GM20431 (cell line): ENCODE results near the gene KRT38.
"Not testable (repeated sequence)": the region's sequence is repeated elsewhere in the genome, so short reads cannot be mapped to it uniquely, and the experiment has no call there.

ENCODE experiments used
- in situ Hi-C: fragments of 300-500 bp; cut with MseI, MboI; formaldehyde crosslinking; loops from one replicate; pipeline ENCODE4 v1.15.0; 2020; ENCODE audit warnings: low sequenced_read_pairs; ENCODE audit not compliant: unreplicated experiment

Gene KRT38

GRCh38 chr17:41403404-41404023 lies 37.3 kb downstream of the KRT38 start:
- in situ Hi-C loops, result no loop called here

- in situ Hi-C loops, result no loop called here
Measured at GRCh38 chr17:41402161-41402560, 38.6 kb downstream of the KRT38 start.

GRCh38 chr17:41396996-41397660 lies 43.7 kb downstream of the KRT38 start, which contains the start of gene KRT31:
TSS of gene KRT31 (minus strand) at chr17:41397608. CDS start at chr17:41397539, 69 bp downstream.
- in situ Hi-C loops, result no loop called here

GRCh38 chr17:41396340-41396739 lies 44.4 kb downstream of the KRT38 start:
- in situ Hi-C loops, result no loop called here

- in situ Hi-C loops, result no loop called here
Measured at GRCh38 chr17:41395611-41396010, 45.2 kb downstream of the KRT38 start.

GRCh38 chr17:41395044-41395443 lies 45.7 kb downstream of the KRT38 start:
- in situ Hi-C loops, result not testable (repeated sequence)

- in situ Hi-C loops, result no loop called here
Measured at GRCh38 chr17:41394254-41394996, 46.4 kb downstream of the KRT38 start.

- in situ Hi-C loops, result no loop called here
Measured at GRCh38 chr17:41393826-41394225, 47.0 kb downstream of the KRT38 start.

- in situ Hi-C loops, result no loop called here
Measured at GRCh38 chr17:41393294-41393693, 47.5 kb downstream of the KRT38 start.

- in situ Hi-C loops, result no loop called here
Measured at GRCh38 chr17:41392278-41392677, 48.5 kb downstream of the KRT38 start.

GRCh38 chr17:41391535-41391934 lies 49.2 kb downstream of the KRT38 start:
- in situ Hi-C loops, result no loop called here

- in situ Hi-C loops, result no loop called here
Measured at GRCh38 chr17:41390411-41390938, 50.3 kb downstream of the KRT38 start.

- in situ Hi-C loops, result no loop called here
Measured at GRCh38 chr17:41387670-41388069, 53.1 kb downstream of the KRT38 start.

GRCh38 chr17:41386227-41386626 lies 54.6 kb downstream of the KRT38 start:
- in situ Hi-C loops, result no loop called here
